ENCODE measurements around the gene NGB. TPM values are rescaled to one million over a fixed set of nuclear protein-coding genes. Genes with fewer than 3 reads are reported as not detected.

The NGB gene
- total and polyA plus RNA-seq, 9 of the 15 experiments (the other 6 are each of a cell fraction or from before 2014, with no cell fraction given), result not detected

DNA sequence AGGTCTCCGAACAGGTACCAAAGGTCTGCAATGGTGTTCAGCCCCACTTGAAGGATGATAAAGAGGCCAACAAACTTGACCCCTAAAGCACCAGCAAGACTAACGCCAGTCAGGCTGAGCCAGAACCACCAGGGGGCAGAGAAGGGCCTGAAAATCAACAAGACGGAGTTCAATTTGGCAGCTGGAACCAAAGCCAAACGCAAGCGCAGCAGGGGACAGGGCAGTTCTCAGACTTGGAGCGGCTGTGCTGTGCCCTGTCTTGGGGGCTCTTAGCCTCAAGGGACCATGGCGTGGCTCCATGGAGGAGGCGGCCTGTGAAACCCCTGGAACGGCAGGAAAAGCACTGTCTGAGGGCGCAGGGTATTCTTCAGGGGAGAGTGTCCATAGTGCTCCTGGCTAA lies 30.1 kb upstream of the NGB start (continued):
- TF ChIP-seq ETV6 (IDR thresholded peaks at IDR 0.05; ENCODE audit: borderline replicate concordance in 1 of 2, low read depth in 2 of 2, low read length in 1 of 2) (no peak), ETV6 (CRISPR knock-in tag; IDR thresholded peaks at IDR 0.05; ENCODE audit: borderline replicate concordance) (no peak), GABPA (tag; conservative IDR thresholded peaks at IDR 0.05; ENCODE audit: low read depth) (no peak), ZNF57 (CRISPR knock-in tag; IDR thresholded peaks at IDR 0.05) (no peak), RHOXF2B (CRISPR knock-in tag; conservative IDR thresholded peaks at IDR 0.05) (no peak), BMI1 (IDR thresholded peaks at IDR 0.05; ENCODE audit: low read length) (no peak), RCOR1 (IDR thresholded peaks at IDR 0.05; ENCODE audit: borderline replicate concordance in 1 of 2, low read depth in 2 of 2, low read length in 2 of 2) (no peak), COPS2 (conservative IDR thresholded peaks at IDR 0.05) (no peak), ZFP36 (IDR thresholded peaks at IDR 0.05; ENCODE audit: low read depth, low read length, partially characterized antibody) (no peak), TCF7L2 (IDR thresholded peaks at IDR 0.05; ENCODE audit: low read depth, low read length) (no peak), JUN (IDR thresholded peaks at IDR 0.05; ENCODE audit: borderline replicate concordance, low read depth, low read length) (no peak), JUN (CRISPR knock-in tag; IDR thresholded peaks at IDR 0.05; ENCODE audit: borderline replicate concordance) (no peak), RFX7 (CRISPR knock-in tag; IDR thresholded peaks at IDR 0.05) (no peak), TBL1XR1 (IDR thresholded peaks at IDR 0.05; ENCODE audit: low read length in 2 of 2) (no peak), ZSCAN29 (IDR thresholded peaks at IDR 0.05) (no peak), IRF2 (CRISPR knock-in tag; IDR thresholded peaks at IDR 0.05) (no peak), ZNF75A (CRISPR knock-in tag; IDR thresholded peaks at IDR 0.05) (no peak), ZNF780A (CRISPR knock-in tag; IDR thresholded peaks at IDR 0.05) (no peak), CBFA2T2 (conservative IDR thresholded peaks at IDR 0.05) (no peak), MAFF (IDR thresholded peaks at IDR 0.05; ENCODE audit: low read length) (no peak), CHCHD3 (CRISPR knock-in tag; IDR thresholded peaks at IDR 0.05) (no peak), EP300 (IDR thresholded peaks at IDR 0.05; ENCODE audit: low read length) (no peak), RAD21 (CRISPR knock-in tag; conservative IDR thresholded peaks at IDR 0.05 in 1 of 2, IDR thresholded peaks at IDR 0.05 in 1 of 2) (peak; percentile 57 to 71), SMC3 (conservative IDR thresholded peaks at IDR 0.05; ENCODE audit: insufficient read depth, low read depth, low read length) (peak; percentile 68), NCOA6 (IDR thresholded peaks at IDR 0.05) (no peak)
- TF ChIP-seq, protein P1, sequence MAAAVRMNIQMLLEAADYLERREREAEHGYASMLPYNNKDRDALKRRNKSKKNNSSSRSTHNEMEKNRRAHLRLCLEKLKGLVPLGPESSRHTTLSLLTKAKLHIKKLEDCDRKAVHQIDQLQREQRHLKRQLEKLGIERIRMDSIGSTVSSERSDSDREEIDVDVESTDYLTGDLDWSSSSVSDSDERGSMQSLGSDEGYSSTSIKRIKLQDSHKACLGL (CRISPR knock-in tag; IDR thresholded peaks at IDR 0.05; ENCODE audit: borderline replicate concordance, poor library complexity, severe bottlenecking), result no peak
- TF ChIP-seq, protein P2, sequence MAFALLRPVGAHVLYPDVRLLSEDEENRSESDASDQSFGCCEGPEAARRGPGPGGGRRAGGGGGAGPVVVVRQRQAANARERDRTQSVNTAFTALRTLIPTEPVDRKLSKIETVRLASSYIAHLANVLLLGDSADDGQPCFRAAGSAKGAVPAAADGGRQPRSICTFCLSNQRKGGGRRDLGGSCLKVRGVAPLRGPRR (CRISPR knock-in tag; IDR thresholded peaks at IDR 0.05), result no peak
- TF ChIP-seq, protein P3, sequence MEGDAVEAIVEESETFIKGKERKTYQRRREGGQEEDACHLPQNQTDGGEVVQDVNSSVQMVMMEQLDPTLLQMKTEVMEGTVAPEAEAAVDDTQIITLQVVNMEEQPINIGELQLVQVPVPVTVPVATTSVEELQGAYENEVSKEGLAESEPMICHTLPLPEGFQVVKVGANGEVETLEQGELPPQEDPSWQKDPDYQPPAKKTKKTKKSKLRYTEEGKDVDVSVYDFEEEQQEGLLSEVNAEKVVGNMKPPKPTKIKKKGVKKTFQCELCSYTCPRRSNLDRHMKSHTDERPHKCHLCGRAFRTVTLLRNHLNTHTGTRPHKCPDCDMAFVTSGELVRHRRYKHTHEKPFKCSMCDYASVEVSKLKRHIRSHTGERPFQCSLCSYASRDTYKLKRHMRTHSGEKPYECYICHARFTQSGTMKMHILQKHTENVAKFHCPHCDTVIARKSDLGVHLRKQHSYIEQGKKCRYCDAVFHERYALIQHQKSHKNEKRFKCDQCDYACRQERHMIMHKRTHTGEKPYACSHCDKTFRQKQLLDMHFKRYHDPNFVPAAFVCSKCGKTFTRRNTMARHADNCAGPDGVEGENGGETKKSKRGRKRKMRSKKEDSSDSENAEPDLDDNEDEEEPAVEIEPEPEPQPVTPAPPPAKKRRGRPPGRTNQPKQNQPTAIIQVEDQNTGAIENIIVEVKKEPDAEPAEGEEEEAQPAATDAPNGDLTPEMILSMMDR (IDR thresholded peaks at IDR 0.05 in 2 of 3, conservative IDR thresholded peaks at IDR 0.05 in 1 of 3; ENCODE audit: insufficient read depth in 2 of 3, low read depth in 1 of 3, low read length in 3 of 3), result peak; percentile 75 to 85 (median 78)
- TF ChIP-seq, protein P4, sequence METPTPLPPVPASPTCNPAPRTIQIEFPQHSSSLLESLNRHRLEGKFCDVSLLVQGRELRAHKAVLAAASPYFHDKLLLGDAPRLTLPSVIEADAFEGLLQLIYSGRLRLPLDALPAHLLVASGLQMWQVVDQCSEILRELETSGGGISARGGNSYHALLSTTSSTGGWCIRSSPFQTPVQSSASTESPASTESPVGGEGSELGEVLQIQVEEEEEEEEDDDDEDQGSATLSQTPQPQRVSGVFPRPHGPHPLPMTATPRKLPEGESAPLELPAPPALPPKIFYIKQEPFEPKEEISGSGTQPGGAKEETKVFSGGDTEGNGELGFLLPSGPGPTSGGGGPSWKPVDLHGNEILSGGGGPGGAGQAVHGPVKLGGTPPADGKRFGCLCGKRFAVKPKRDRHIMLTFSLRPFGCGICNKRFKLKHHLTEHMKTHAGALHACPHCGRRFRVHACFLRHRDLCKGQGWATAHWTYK (CRISPR knock-in tag; IDR thresholded peaks at IDR 0.05), result no peak
